Right lobe of liver (tissue), 6 donors: ENCODE data around the gene PKD1. TPM values are rescaled to one million over a fixed set of nuclear protein-coding genes. Genes with fewer than 3 reads are reported as not detected.

Experiments used
- ATAC-seq, 4 donors: fragments of 200-7000 bp; cut with Tn5 transposase; one replicate each; pipeline ENCODE4 v1.9.1; 2020; ENCODE audit warnings: mild to moderate bottlenecking in 4 of 4, moderate library complexity in 4 of 4
- DNase-seq, 3 donors: peaks; one replicate each; pipeline ENCODE4 v3.0.0-alpha.2; 2020
- H3K27ac ChIP-seq, 3 donors: fragments of 200-600 bp; one replicate each; pipeline ENCODE4 v1.8.0; 2022
- H3K27me3 ChIP-seq, 2 donors: fragments of 200-600 bp; one replicate each; pipeline ENCODE4 v1.8.0; 2022
- H3K36me3 ChIP-seq, 4 donors: fragments of 200-600 bp; sonication (generic) in 1 of 4; one replicate each; pipeline versions ENCODE4 v1.5.1 to v1.8.0; 2017 to 2022; ENCODE audit warnings: control low read depth in 1 of 4
- H3K4me1 ChIP-seq, 4 donors: fragments of 200-600 bp; sonication (generic) in 1 of 4; one replicate each; pipeline versions ENCODE4 v1.5.1 to v1.8.0; 2017 to 2022; ENCODE audit warnings: control low read depth in 1 of 4
- H3K4me3 ChIP-seq, 3 donors: fragments of 200-600 bp; one replicate each; pipeline ENCODE4 v1.8.0; 2022
- H3K9me3 ChIP-seq, 4 donors: fragments of 200-600 bp; sonication (generic) in 1 of 4; one replicate each; pipeline versions ENCODE4 v1.5.1 to v1.8.0; 2017 to 2022; ENCODE audit warnings: control low read depth in 1 of 4
- POLR2A ChIP-seq: fragments of 450-650 bp; IDR thresholded peaks from one replicate; pipeline ENCODE4 v1.6.1; 2017; ENCODE audit warnings: antibody characterized with exemption, mild to moderate bottlenecking
- WGBS: methylation state at CpG from one replicate; pipeline ENCODE4 v1.1.6; 2018; ENCODE audit warnings: low coverage, low lambda C conversion rate; ENCODE audit not compliant: insufficient coverage; ENCODE audit errors: missing lambda C conversion rate; 5-methylcytosine and 5-hydroxymethylcytosine counted together
- intact Hi-C, 2 donors: fragments of 100-400 bp; cut with DNase I; formaldehyde crosslinking; loops; one replicate each; pipeline versions ENCODE4 v1.11.2 to v1.14.1; 2022
- total RNA-seq, 6 experiments: library from RNA; depleted of rRNA in 2 of 6; stranded (reverse); fragments of >200 nt in 2 of 6; fragmentation: NEBNext Ultra II Directional in 3 of 6; extraction: Animal tissue kit (Norgen Biotek cat#: 25700) in 3 of 6; gene quantifications; one replicate each; pipeline versions ENCODE4 v1.1.0 to v1.2.4, GENCODE V29; 2016 to 2023
- TF ChIP-seq, protein P1 (sequence below), 4 donors: fragments of 200-600 bp in 3 of 4; fragments of 450-650 bp in 1 of 4; IDR thresholded peaks; one replicate each; pipeline versions ENCODE4 v1.5.1 to v1.8.0; 2016 to 2022; ENCODE audit warnings: antibody characterized with exemption in 4 of 4, mild to moderate bottlenecking in 2 of 4
- donor health status: DM: no; HTN: yes; CAD: no.
- donor health status: DM: no; HTN: no; CAD: no.
- donor health status: DM: no; HTN: no; CAD: no.
- donor health status: DM: no; HTN: yes; CAD: no.
- donor health status: DM: no; HTN: yes; CAD: no.

The PKD1 gene
- total RNA-seq, 6 experiments from 2014 or later: 28.5 to 58.2 (median 42.8) TPM

DNA sequence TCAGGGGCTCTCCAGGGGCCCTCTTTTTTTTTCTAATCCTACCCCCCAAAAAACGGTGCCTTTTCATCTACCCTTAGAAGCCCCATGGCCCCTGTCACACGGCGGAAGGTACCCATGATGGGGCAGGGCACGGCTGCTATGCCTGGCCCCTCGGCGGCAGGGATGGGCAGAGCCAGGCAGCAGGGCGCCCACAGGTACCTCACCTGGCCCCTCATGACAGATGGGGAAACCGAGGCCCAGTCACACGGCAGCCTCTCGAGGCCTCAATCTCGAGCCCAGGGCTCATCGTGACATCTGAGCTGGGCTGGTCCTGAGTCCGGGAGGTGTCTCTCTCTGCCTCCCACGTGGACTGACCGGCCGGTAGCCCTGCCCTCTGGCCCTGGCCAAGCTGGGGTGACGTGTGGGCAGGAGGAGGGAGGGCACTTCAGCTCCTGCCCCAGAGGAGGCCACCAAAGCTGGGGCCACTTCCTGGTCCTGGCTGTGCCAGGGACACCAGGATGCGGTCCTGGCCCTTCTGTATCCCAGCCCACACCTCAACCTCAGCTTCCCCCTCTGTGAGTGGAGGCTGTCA lies 31.5 kb upstream of the PKD1 start:
- intact Hi-C loops: no loop called here
- TF ChIP-seq, protein P1, sequence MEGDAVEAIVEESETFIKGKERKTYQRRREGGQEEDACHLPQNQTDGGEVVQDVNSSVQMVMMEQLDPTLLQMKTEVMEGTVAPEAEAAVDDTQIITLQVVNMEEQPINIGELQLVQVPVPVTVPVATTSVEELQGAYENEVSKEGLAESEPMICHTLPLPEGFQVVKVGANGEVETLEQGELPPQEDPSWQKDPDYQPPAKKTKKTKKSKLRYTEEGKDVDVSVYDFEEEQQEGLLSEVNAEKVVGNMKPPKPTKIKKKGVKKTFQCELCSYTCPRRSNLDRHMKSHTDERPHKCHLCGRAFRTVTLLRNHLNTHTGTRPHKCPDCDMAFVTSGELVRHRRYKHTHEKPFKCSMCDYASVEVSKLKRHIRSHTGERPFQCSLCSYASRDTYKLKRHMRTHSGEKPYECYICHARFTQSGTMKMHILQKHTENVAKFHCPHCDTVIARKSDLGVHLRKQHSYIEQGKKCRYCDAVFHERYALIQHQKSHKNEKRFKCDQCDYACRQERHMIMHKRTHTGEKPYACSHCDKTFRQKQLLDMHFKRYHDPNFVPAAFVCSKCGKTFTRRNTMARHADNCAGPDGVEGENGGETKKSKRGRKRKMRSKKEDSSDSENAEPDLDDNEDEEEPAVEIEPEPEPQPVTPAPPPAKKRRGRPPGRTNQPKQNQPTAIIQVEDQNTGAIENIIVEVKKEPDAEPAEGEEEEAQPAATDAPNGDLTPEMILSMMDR (IDR thresholded peaks at IDR 0.05): no peak
- no peak for TF ChIP-seq POLR2A
- ATAC-seq (peak; percentile 14 to 77 (median 63)), DNase-seq (peak; percentile 69 to 81 (median 79))
- Histone ChIP-seq H3K4me1 (peaks cover 0 to 31% (median 9%) of the 10 kb centered on the region in 4 donors), H3K4me3 (no peak overlapping the region), H3K27ac (no peak overlapping the region), H3K36me3 (peaks cover 0 to 13% (median 7%) of the 10 kb centered on the region in 4 donors), H3K27me3 (no peaks in the 10 kb centered on the region), H3K9me3 (no peaks in the 10 kb centered on the region)
- 60% methylated on average over 1 of the region's 18 CpGs for WGBS

DNA sequence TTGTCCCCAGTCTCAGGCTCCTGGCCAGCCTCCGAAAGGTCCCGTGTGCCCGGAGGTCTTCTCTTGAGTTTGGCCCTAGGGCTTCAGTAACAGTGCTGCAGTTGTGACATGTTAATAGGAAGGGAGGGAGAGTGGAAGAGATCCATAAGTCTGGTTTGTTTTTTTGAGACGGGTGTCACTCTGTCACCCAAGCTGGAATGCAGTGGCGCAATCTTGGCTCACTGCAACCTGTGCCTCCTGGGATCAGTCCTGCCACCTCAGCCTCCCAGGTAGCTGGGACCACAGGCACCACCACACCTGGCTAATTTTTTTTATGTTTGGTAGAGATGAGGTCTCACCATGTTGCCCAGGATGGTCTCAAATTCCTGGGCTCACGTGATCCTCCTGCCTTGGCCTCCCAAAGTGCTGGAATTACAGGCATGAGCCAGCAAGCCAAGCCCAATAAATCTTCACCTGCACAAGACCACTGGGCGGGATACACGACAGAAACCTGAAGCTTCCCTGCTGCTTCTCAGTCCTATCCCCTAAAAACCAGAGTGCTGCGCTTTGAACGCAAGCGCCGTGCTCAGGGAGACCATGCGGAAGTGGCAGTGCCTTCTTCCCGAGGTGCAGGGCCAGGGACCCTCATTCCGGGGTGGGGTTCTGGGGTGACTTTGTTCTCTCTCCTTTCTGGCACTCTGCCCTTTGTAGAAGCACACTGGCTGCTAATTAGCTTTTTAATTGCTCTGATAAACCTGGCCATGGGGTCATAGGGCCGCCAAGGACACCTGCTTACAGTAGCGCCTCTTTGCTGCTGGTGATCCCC lies 30.8 kb upstream of the PKD1 start:
- intact Hi-C loops: no loop called here
- 63% methylated on average over 14 of the region's 17 CpGs for WGBS
- Histone ChIP-seq H3K9me3 (no peaks in the 10 kb centered on the region), H3K4me3 (no peak overlapping the region), H3K27ac (peak overlapping the region in 1 of 3 donors; percentile 39), H3K27me3 (no peaks in the 10 kb centered on the region), H3K4me1 (peaks cover 0 to 38% (median 9%) of the 10 kb centered on the region in 4 donors), H3K36me3 (peaks cover 0 to 9% (median 4%) of the 10 kb centered on the region in 4 donors)
- DNase-seq (peak; percentile 54 to 77 (median 75)), ATAC-seq (peak; percentile 50 to 71 (median 56))
- TF ChIP-seq, protein P1 (IDR thresholded peaks at IDR 0.05): no peak
- no peak for TF ChIP-seq POLR2A

DNA sequence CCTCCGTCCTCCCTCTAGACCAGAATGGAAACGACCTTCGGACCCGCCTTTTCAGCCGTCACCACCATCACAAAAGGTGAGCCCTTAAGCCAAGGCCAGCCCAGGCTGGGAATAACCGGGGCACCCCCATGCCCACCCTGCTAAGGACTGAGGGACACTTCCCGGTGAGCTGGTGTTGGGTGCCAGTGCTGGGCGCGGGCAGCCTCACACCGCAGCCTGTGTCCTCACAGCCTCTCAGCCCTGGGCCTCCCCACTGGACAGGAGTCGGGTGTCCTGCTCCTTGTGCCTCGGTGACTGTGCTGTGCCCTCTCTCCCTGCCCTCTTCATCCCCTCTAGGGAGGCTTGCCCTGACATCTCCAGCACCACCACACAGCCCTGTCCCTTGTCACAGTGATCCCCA lies 30.2 kb upstream of the PKD1 start:
- Histone ChIP-seq H3K36me3 (peaks cover 0 to 9% (median 2%) of the 10 kb centered on the region in 4 donors), H3K27me3 (no peaks in the 10 kb centered on the region), H3K4me1 (peaks cover 0 to 43% (median 9%) of the 10 kb centered on the region in 4 donors), H3K27ac (peak overlapping the region in 1 of 3 donors; percentile 39), H3K4me3 (no peak overlapping the region), H3K9me3 (no peaks in the 10 kb centered on the region)
- TF ChIP-seq, protein P1 (IDR thresholded peaks at IDR 0.05): no peak
- no peak for TF ChIP-seq POLR2A
- no peak for DNase-seq
- intact Hi-C loops: no loop called here
- WGBS: 57% methylated on average over 6 of the region's 12 CpGs
- ATAC-seq: peak in 2 of 4 donors; percentile 2 to 5

DNA sequence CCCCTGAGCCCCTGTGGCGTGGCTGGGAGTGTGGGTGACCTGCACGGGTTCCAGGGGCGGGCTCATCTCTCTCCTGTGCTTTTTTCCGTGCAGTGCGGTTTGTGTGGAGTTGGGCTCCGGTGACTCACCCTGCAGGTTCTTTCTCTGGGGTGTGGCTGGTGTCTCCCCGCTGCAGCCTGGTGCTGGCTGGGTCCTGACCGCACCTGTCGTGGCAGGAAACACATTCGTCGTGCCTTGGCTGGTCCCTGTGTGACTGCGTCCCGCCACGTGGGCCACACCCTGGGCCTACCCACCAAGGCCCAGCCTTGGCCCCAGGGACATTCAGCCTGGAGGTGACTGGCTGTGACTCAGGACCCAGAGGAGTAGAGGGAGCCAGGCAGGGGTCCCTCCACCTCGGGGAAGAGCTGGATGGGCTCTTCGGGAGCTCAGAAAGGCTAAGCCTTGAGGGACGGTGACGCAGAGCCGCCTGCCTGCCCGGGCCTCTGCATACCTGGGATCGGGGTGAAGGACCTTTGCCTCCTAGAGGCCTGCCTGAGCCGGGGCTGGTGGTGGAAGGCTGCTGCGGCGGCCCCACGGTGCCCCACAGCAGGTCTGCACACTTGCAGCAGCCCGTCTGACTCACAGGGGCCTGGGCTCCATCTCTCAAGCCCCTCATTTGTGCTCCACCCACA lies 27.6 kb upstream of the PKD1 start:
- WGBS: 73% methylated on average over 4 of the region's 26 CpGs
- no peaks in the 10 kb centered on the region for H3K27me3 ChIP-seq
- H3K27ac ChIP-seq: no peak overlapping the region
- peaks cover 0 to 66% (median 22%) of the 10 kb centered on the region in 4 donors for H3K4me1 ChIP-seq
- no peak for ATAC-seq
- H3K36me3 ChIP-seq: peaks cover 0 to 9% (median 2%) of the 10 kb centered on the region in 4 donors
- DNase-seq: no peak
- no peaks in the 10 kb centered on the region for H3K9me3 ChIP-seq
- no peak overlapping the region for H3K4me3 ChIP-seq
- TF ChIP-seq POLR2A: no peak
- TF ChIP-seq, protein P1 (IDR thresholded peaks at IDR 0.05): no peak
- intact Hi-C loops: no loop called here
